Keratinocyte (primary cell): ENCODE data around the gene NCEH1.

Experiments
- CTCF ChIP-seq, 3 experiments: IDR thresholded peaks in 1 of 3; conservative IDR thresholded peaks in 1 of 3; optimal IDR thresholded peaks in 1 of 3; 2 replicates in 2 of 3; 3 replicates in 1 of 3; pipeline versions ENCODE3 to v1.5.1; 2011; ENCODE audit warnings: low read length in 3 of 3, mild to moderate bottlenecking in 3 of 3, moderate library complexity in 2 of 3, control low read depth in 1 of 3, inconsistent platforms in 1 of 3; ENCODE audit not compliant: insufficient read depth in 2 of 3; ENCODE audit errors: extremely low read depth in 1 of 3
- EZH2 ChIP-seq: IDR thresholded peaks from one replicate; pipeline ENCODE4 v1.6.1; 2012; ENCODE audit warnings: inconsistent platforms, mild to moderate bottlenecking, low read length, moderate library complexity

- TF ChIP-seq CTCF (optimal IDR thresholded peaks at IDR 0.05 in 1 of 3, IDR thresholded peaks at IDR 0.05 in 1 of 3, conservative IDR thresholded peaks at IDR 0.05 in 1 of 3; ENCODE audit: extremely low read depth in 1 of 3, insufficient read depth in 2 of 3, low read length in 3 of 3) = no peak
- no peak for TF ChIP-seq EZH2
Observed at GRCh38 chr3:172699031-172699430, 11.8 kb downstream of the NCEH1 start.
